CD4-positive, alpha-beta T cell (primary cell): ENCODE data around the gene SERPIND1. TPM values are rescaled to one million over a fixed set of nuclear protein-coding genes. Genes with fewer than 3 reads are reported as not detected.
"Not testable (repeated sequence)": the region's sequence is repeated elsewhere in the genome, so short reads cannot be mapped to it uniquely, and the experiment has no call there.

Source experiments
- ATAC-seq: fragments of 200-7000 bp; cut with Tn5 transposase; one replicate; pipeline ENCODE4 v1.10.0; 2022; ENCODE audit warnings: mild to moderate bottlenecking; ENCODE audit not compliant: poor library complexity
- CTCF ChIA-PET: fragments of 350-600 bp; sonication (Branson Sonifier 250); formaldehyde crosslinking; loops from one replicate; lab custom pipeline; 2021; ENCODE audit warnings: antibody characterized with exemption, inconsistent platforms; lab: Charles Lee
- POLR2A ChIA-PET: fragments of 350-600 bp; sonication (Branson Sonifier 250); formaldehyde crosslinking; loops from one replicate; lab custom pipeline; 2021; ENCODE audit warnings: antibody characterized with exemption, inconsistent platforms; lab: Charles Lee
- DNase-seq, 14 experiments: peaks; one replicate each; pipeline ENCODE4 v3.0.0-alpha.2; 2013 to 2020; ENCODE audit warnings: mixed read lengths in 2 of 14
- H3K27ac ChIP-seq, 2 donors: one replicate each; pipeline versions ENCODE4 v1.5.1 to v1.7.0; 2013; ENCODE audit warnings: low read length in 2 of 2, low read depth in 1 of 2, mild to moderate bottlenecking in 1 of 2
- H3K27me3 ChIP-seq, 2 experiments: 1 replicate in 1 of 2; 2 replicates in 1 of 2; pipeline versions ENCODE4 v1.6.1 to v1.7.0; 2013; ENCODE audit warnings: low read length in 2 of 2, control low read depth in 1 of 2, mild to moderate bottlenecking in 1 of 2, moderate library complexity in 1 of 2; ENCODE audit not compliant: insufficient read depth in 2 of 2, control insufficient read depth in 1 of 2
- H3K36me3 ChIP-seq: one replicate; pipeline ENCODE4 v1.6.1; 2013; ENCODE audit warnings: low read length, control low read depth; ENCODE audit not compliant: insufficient read depth
- H3K4me1 ChIP-seq: one replicate; pipeline ENCODE4 v1.6.1; 2013; ENCODE audit warnings: low read length, control low read depth; ENCODE audit not compliant: insufficient read depth
- H3K4me3 ChIP-seq: one replicate; pipeline ENCODE4 v1.5.1; 2013; ENCODE audit warnings: mild to moderate bottlenecking, low read length, moderate library complexity
- H3K9me3 ChIP-seq, 2 experiments: 1 replicate in 1 of 2; 2 replicates in 1 of 2; pipeline versions ENCODE4 v1.6.1 to v1.7.0; 2013; ENCODE audit warnings: low read length in 2 of 2, mild to moderate bottlenecking in 2 of 2, control low read depth in 1 of 2, moderate library complexity in 1 of 2; ENCODE audit not compliant: control insufficient read depth in 1 of 2, insufficient read depth in 1 of 2
- H3K27ac Mint-ChIP-seq: one replicate; pipeline ENCODE4 v1.8.0; 2020; ENCODE audit warnings: mixed read lengths
- H3K27me3 Mint-ChIP-seq: one replicate; pipeline ENCODE4 v1.8.0; 2021; ENCODE audit warnings: mixed read lengths
- H3K36me3 Mint-ChIP-seq: one replicate; pipeline ENCODE4 v1.8.0; 2021; ENCODE audit warnings: low read depth, mixed read lengths
- H3K4me1 Mint-ChIP-seq: one replicate; pipeline ENCODE4 v1.8.0; 2021; ENCODE audit warnings: low read depth, mixed read lengths
- H3K4me3 Mint-ChIP-seq: one replicate; pipeline ENCODE4 v1.8.0; 2020; ENCODE audit warnings: mild to moderate bottlenecking, mixed read lengths
- H3K9me3 Mint-ChIP-seq: one replicate; pipeline ENCODE4 v1.8.0; 2020; ENCODE audit warnings: mixed read lengths
- intact Hi-C, 2 experiments: fragments of 100-400 bp; cut with DNase I in 1 of 2; cut with micrococcal nuclease in 1 of 2; formaldehyde crosslinking; loops; one replicate each; pipeline versions ENCODE4 v1.15.1 to v1.9.0; 2023 to 2025; cut with DNase I, micrococcal nuclease
- total RNA-seq, 174 experiments: library from RNA in 2 of 174; stranded (reverse) in 2 of 174; gene quantifications; one replicate each; pipeline ENCODE4 v1.2.3 and lab custom pipeline; 2021 to 2026
- TF ChIP-seq, protein P1 (sequence below): fragments of 200-600 bp; IDR thresholded peaks from one replicate; pipeline ENCODE4 v1.8.0; 2022; ENCODE audit warnings: antibody characterized with exemption, mild to moderate bottlenecking

The SERPIND1 gene
- total RNA-seq, 2 experiments from 2014 or later = not detected

DNA sequence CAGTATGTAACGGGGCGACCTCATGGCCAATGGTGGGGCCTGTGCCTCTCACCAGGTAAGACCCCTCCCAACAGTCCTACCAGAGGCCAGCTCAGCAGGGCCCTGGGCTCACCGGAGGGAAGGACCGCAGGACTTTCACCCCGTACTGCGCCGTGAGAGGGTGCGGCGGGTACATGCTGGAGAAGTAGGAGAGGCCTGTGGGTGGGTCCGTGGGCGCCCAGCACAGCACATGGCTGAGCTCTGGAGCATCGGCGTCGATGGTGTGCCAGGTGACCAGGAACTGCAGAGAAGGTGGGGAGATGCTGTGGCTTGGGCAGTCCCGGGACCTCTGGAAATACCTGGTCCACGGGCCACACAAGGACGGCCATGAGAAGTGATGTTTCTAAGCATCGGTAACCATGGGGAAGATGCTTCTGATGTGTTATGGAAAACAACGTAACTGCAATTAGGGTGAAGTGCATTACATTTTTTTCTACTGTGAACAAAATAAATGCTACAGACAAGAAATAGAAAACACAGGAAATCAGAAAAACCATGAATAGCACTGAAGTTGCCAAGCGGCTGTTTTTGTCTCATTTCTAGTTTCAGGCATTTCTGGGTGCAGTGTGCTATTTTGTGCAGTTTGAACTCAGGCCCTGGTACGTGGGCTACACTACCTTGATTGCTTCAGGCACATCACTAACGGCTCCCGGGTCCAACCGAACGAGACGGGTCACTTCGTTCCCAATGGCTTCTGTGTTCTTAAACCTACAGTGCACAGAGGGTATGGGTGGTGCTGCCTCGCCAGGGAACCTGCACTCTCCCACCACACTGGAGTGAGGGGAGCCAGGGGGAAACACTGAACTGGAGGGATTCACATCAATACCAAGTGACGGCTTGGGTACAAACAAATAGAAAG lies 46.5 kb upstream of the SERPIND1 start:
- no peak overlapping the region for H3K27ac Mint-ChIP-seq
- Histone ChIP-seq H3K27ac (no peak overlapping the region), H3K4me1 (no peaks in the 10 kb centered on the region), H3K4me3 (no peak overlapping the region), H3K27me3 (no peaks in the 10 kb centered on the region), H3K36me3 (peaks cover 54% of the 10 kb centered on the region), H3K9me3 (no peaks in the 10 kb centered on the region)
- H3K27me3 Mint-ChIP-seq = no peaks in the 10 kb centered on the region
- DNase-seq = no peak
- H3K36me3 Mint-ChIP-seq = peaks cover 56% of the 10 kb centered on the region
- no peak for ATAC-seq
- no peaks in the 10 kb centered on the region for H3K9me3 Mint-ChIP-seq
- TF ChIP-seq, protein P1, sequence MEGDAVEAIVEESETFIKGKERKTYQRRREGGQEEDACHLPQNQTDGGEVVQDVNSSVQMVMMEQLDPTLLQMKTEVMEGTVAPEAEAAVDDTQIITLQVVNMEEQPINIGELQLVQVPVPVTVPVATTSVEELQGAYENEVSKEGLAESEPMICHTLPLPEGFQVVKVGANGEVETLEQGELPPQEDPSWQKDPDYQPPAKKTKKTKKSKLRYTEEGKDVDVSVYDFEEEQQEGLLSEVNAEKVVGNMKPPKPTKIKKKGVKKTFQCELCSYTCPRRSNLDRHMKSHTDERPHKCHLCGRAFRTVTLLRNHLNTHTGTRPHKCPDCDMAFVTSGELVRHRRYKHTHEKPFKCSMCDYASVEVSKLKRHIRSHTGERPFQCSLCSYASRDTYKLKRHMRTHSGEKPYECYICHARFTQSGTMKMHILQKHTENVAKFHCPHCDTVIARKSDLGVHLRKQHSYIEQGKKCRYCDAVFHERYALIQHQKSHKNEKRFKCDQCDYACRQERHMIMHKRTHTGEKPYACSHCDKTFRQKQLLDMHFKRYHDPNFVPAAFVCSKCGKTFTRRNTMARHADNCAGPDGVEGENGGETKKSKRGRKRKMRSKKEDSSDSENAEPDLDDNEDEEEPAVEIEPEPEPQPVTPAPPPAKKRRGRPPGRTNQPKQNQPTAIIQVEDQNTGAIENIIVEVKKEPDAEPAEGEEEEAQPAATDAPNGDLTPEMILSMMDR = no peak
- ChIA-PET CTCF (no interaction called here), POLR2A (no interaction called here)
- intact Hi-C loops = no loop called here
- no peaks in the 10 kb centered on the region for H3K4me1 Mint-ChIP-seq
- no peak overlapping the region for H3K4me3 Mint-ChIP-seq

DNA sequence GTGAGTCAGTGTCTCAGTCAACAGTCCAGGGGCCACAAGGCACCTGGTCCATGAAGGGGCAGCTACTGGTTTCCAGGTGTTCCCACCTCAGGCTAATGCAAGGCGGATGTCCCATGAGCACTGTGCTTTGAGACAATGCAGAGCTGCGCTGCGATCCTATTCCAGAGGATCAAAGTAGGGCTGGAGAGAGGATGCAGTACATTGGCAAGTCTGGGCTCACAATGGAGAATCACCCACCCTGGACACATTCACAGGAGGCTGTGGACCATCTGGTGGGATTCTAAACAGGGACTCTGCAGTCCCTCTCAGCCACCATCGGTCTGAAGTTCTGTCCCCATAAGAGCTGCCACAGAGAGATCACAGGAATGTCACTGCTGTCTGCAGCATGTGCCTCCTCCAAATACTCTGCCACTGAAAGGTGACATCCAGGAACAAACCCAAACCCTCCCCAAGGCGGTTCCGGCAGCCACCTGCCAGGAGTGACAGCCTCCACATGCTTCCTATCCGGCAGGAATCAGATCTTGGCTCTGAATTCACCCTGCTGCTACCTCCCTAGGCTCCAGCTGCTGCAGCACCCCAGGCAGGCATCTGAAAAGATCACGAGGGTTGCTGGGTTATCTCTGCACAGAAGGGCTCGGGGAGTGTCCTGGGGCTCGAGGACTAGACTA lies 45.3 kb upstream of the SERPIND1 start:
- Histone ChIP-seq H3K9me3 (no peaks in the 10 kb centered on the region), H3K4me1 (no peaks in the 10 kb centered on the region), H3K36me3 (peaks cover 56% of the 10 kb centered on the region), H3K4me3 (no peak overlapping the region), H3K27ac (no peak overlapping the region), H3K27me3 (no peaks in the 10 kb centered on the region)
- TF ChIP-seq, protein P1 = no peak
- no peak overlapping the region for H3K4me3 Mint-ChIP-seq
- ATAC-seq = no peak
- H3K36me3 Mint-ChIP-seq = peaks cover 56% of the 10 kb centered on the region
- no peak for DNase-seq
- no peaks in the 10 kb centered on the region for H3K9me3 Mint-ChIP-seq
- H3K27ac Mint-ChIP-seq = no peak overlapping the region
- H3K4me1 Mint-ChIP-seq = no peaks in the 10 kb centered on the region
- no peaks in the 10 kb centered on the region for H3K27me3 Mint-ChIP-seq
- POLR2A ChIA-PET = no interaction called here
- CTCF ChIA-PET = no interaction called here
- intact Hi-C loops = no loop called here

DNA sequence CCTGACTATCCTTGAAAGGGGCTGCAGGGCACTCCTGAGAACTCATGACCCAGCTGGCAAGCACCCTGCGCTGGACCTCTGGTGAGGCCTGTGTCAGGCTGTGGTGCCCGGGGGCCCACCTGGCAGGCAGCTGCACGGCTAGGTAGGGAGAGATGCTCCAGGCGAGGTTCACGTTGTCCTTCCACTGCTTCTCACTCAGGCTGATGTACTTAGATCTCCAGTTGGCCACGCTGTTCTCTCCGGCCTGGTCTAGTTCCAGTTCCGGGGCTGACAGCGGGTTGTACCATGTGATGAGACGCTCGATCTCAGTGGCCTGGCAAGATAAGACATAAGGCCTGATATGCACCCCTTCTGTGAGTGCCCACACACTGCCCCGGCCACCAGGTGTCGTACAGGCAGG lies 44.7 kb upstream of the SERPIND1 start:
- ATAC-seq = no peak
- H3K4me1 ChIP-seq = no peaks in the 10 kb centered on the region
- Mint-ChIP-seq H3K36me3 (peaks cover 56% of the 10 kb centered on the region), H3K4me3 (no peak overlapping the region), H3K27ac (no peak overlapping the region), H3K9me3 (no peaks in the 10 kb centered on the region), H3K27me3 (no peaks in the 10 kb centered on the region), H3K4me1 (no peaks in the 10 kb centered on the region)
- POLR2A ChIA-PET = no interaction called here
- H3K4me3 ChIP-seq = no peak overlapping the region
- peaks cover 56% of the 10 kb centered on the region for H3K36me3 ChIP-seq
- no peak overlapping the region for H3K27ac ChIP-seq
- DNase-seq = no peak
- TF ChIP-seq, protein P1 = no peak
- intact Hi-C loops = no loop called here
- no peaks in the 10 kb centered on the region for H3K27me3 ChIP-seq
- no peaks in the 10 kb centered on the region for H3K9me3 ChIP-seq
- CTCF ChIA-PET = no interaction called here

DNA sequence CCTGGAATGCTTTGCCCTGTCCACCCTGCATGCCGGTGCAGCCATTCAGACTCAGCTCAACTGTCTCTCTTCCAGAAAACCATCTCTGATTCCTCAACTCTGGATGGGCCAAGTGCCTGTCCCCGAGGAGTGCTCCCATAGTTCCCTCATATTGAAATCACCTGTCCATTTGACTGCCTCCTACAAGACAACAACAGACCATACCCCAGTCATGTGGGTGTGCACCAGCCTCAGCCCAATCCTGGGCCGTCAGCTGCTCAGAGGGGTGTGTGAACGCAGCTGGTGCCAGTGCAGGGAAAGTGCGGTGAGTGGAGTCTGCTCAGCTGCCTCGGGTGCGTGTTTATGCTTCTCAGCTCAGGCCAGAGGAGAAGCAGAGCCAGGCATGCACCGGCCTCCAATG lies 41.5 kb upstream of the SERPIND1 start:
- H3K27me3 Mint-ChIP-seq, CTCF ChIA-PET, H3K9me3 Mint-ChIP-seq, DNase-seq, H3K27me3 ChIP-seq, intact Hi-C loops, H3K4me1 Mint-ChIP-seq, H3K4me3 ChIP-seq, H3K4me3 Mint-ChIP-seq, H3K4me1 ChIP-seq, H3K27ac Mint-ChIP-seq, ATAC-seq, H3K9me3 ChIP-seq, H3K27ac ChIP-seq, POLR2A ChIA-PET: not testable (repeated sequence)
- peaks cover 46% of the 10 kb centered on the region for H3K36me3 ChIP-seq
- peaks cover 49% of the 10 kb centered on the region for H3K36me3 Mint-ChIP-seq
